ENCODE data around the gene UBR2. TPM values are rescaled to one million over a fixed set of nuclear protein-coding genes. Genes with fewer than 3 reads are reported as not detected.
"Not testable (repeated sequence)": the region's sequence is repeated elsewhere in the genome, so short reads cannot be mapped to it uniquely, and the experiment has no call there.

Gene UBR2
- total RNA-seq, 1 experiment from 2014 or later: 7.5 TPM

- no peak for DNase-seq (ENCODE audit: low spot score)
Measured at GRCh38 chr6:42618105-42618504, 54.3 kb downstream of the UBR2 start.

GRCh38 chr6:42618686-42619085 is 54.9 kb downstream of the UBR2 start:
- no peak for DNase-seq (ENCODE audit: low spot score)

- DNase-seq (ENCODE audit: low spot score): no peak
Measured at GRCh38 chr6:42619963-42620362, 56.1 kb downstream of the UBR2 start.

- no peak for DNase-seq (ENCODE audit: low spot score)
Measured at GRCh38 chr6:42624601-42625000, 60.8 kb downstream of the UBR2 start.

- no peak for DNase-seq (ENCODE audit: low spot score)
Measured at GRCh38 chr6:42627044-42627443, 63.2 kb downstream of the UBR2 start.

- no peak for DNase-seq (ENCODE audit: low spot score)
Measured at GRCh38 chr6:42627674-42628073, 63.8 kb downstream of the UBR2 start.

GRCh38 chr6:42628604-42629003 is 64.8 kb downstream of the UBR2 start:
- DNase-seq (ENCODE audit: low spot score): no peak

- no peak for DNase-seq (ENCODE audit: low spot score)
Measured at GRCh38 chr6:42629845-42630244, 66.0 kb downstream of the UBR2 start.

- DNase-seq (ENCODE audit: low spot score): no peak
Measured at GRCh38 chr6:42637681-42638080, 73.9 kb downstream of the UBR2 start.

GRCh38 chr6:42642794-42643193 is 79.0 kb downstream of the UBR2 start:
- no peak for DNase-seq (ENCODE audit: low spot score)

GRCh38 chr6:42644211-42644610 is 80.4 kb downstream of the UBR2 start:
- DNase-seq (ENCODE audit: low spot score): no peak

- no peak for DNase-seq (ENCODE audit: low spot score)
Measured at GRCh38 chr6:42652024-42652746, 88.4 kb downstream of the UBR2 start.

- DNase-seq (ENCODE audit: low spot score): no peak
Measured at GRCh38 chr6:42653851-42654250, 90.0 kb downstream of the UBR2 start.

GRCh38 chr6:42659806-42660205 is 96.0 kb downstream of the UBR2 start:
- DNase-seq (ENCODE audit: low spot score): no peak

GRCh38 chr6:42661540-42662153 is 97.8 kb downstream of the UBR2 start:
- peak; percentile 87 for DNase-seq (ENCODE audit: low spot score)

GRCh38 chr6:42664718-42665117 is 100.9 kb downstream of the UBR2 start:
- no peak for DNase-seq (ENCODE audit: low spot score)

GRCh38 chr6:42674368-42674767 is 110.5 kb downstream of the UBR2 start:
- DNase-seq (ENCODE audit: low spot score): not testable (repeated sequence)

GRCh38 chr6:42674780-42675179 is 111.0 kb downstream of the UBR2 start:
- DNase-seq (ENCODE audit: low spot score): no peak

GRCh38 chr6:42679358-42679757 is 115.5 kb downstream of the UBR2 start:
- no peak for DNase-seq (ENCODE audit: low spot score)

- no peak for DNase-seq (ENCODE audit: low spot score)
Measured at GRCh38 chr6:42688281-42688680, 124.5 kb downstream of the UBR2 start.

- DNase-seq (ENCODE audit: low spot score): no peak
Measured at GRCh38 chr6:42689371-42689770, 125.5 kb downstream of the UBR2 start.

GRCh38 chr6:42690151-42690702 is 126.4 kb downstream of the UBR2 start:
- DNase-seq (ENCODE audit: low spot score): no peak

GRCh38 chr6:42690872-42691271 is 127.0 kb downstream of the UBR2 start:
- DNase-seq (ENCODE audit: low spot score): no peak

All from HT-29 (cell line).